ENCODE results near the gene BBS1.

BBS1 gene

DNA sequence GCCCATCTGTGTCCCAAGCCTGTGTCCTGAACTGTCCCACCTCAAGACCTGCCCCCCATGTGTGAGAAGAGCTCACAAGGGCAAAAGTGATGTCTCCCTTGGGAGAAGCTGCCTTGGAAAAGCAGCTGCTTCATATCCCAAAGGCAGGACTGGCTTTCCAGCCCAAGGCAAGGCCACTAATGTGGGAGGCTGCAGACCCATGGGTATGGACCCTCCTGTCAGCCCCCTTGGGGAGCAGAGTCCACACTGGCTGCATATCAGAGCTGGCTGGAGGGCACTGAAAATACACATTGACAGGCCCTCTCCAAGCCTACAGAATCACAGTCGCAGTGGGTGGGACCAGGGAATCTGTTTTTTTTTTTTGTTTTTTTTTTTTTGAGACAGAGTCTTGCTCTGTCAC is 41.0 kb upstream of the BBS1 start:
- Histone ChIP-seq H3K4me3 (ENCODE audit: low read length) (no peak overlapping the region), H3F3A (ENCODE audit: control insufficient read depth, insufficient read depth) (no peaks in the 10 kb centered on the region), H3K79me2 (ENCODE audit: control insufficient read depth, low read length) (no peaks in the 10 kb centered on the region), H3K9me3 (ENCODE audit: control insufficient read depth, insufficient read depth, low read length) (no peaks in the 10 kb centered on the region), H3K27ac (ENCODE audit: low read depth, low read length) (no peak overlapping the region), H3K4me1 (ENCODE audit: control insufficient read depth, low read length) (peaks cover 16% of the 10 kb centered on the region), H4K20me1 (ENCODE audit: control insufficient read depth, insufficient read depth, low read depth, low read length) (no peaks in the 10 kb centered on the region), H3K27me3 (ENCODE audit: control insufficient read depth, low read length) (peaks cover 9% of the 10 kb centered on the region), H3K36me3 (ENCODE audit: control insufficient read depth, low read length) (peaks cover 3% of the 10 kb centered on the region; the same call in 1 of the 2 replicates), H3K4me2 (ENCODE audit: low read length) (no peak overlapping the region), H3K9me2 (replicated peaks; ENCODE audit: control insufficient read depth, low read length) (no peaks in the 10 kb centered on the region)
- TF ChIP-seq, protein P1, sequence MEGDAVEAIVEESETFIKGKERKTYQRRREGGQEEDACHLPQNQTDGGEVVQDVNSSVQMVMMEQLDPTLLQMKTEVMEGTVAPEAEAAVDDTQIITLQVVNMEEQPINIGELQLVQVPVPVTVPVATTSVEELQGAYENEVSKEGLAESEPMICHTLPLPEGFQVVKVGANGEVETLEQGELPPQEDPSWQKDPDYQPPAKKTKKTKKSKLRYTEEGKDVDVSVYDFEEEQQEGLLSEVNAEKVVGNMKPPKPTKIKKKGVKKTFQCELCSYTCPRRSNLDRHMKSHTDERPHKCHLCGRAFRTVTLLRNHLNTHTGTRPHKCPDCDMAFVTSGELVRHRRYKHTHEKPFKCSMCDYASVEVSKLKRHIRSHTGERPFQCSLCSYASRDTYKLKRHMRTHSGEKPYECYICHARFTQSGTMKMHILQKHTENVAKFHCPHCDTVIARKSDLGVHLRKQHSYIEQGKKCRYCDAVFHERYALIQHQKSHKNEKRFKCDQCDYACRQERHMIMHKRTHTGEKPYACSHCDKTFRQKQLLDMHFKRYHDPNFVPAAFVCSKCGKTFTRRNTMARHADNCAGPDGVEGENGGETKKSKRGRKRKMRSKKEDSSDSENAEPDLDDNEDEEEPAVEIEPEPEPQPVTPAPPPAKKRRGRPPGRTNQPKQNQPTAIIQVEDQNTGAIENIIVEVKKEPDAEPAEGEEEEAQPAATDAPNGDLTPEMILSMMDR (IDR thresholded peaks at IDR 0.05; ENCODE audit: low read depth, low read length, poor library complexity, severe bottlenecking), result no peak
- no peak for TF ChIP-seq EZH2phosphoT487 (IDR thresholded peaks at IDR 0.05; ENCODE audit: borderline replicate concordance, low read length)

DNA sequence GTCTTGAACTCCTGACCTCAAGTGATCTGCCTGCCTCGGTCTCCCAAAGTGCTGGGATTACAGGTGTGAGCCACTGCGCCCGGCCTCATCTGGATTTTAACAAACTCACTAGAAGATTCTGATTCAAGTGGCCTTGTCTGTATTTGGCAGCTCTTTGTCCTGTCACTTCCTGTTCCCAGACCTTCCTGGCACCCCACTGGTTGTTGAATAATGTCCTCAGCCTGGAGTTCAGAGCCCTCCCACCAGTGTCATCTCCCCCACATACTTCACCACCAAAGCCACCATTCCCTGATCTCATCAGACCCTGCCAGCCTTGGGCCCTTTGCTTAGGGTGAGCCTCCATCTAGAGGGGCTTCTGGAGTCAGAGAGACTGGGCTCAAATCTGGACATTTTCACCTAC is 40.4 kb upstream of the BBS1 start:
- no peaks in the 10 kb centered on the region for H3K9me2 ChIP-seq (replicated peaks; ENCODE audit: control insufficient read depth, low read length)
- H4K20me1 ChIP-seq (ENCODE audit: control insufficient read depth, insufficient read depth, low read depth, low read length), result no peaks in the 10 kb centered on the region
- H3K27me3 ChIP-seq (ENCODE audit: control insufficient read depth, low read length), result peaks cover 8% of the 10 kb centered on the region
- H3K4me3 ChIP-seq (ENCODE audit: low read length), result no peak overlapping the region
- no peak overlapping the region for H3K27ac ChIP-seq (ENCODE audit: low read depth, low read length)
- TF ChIP-seq, protein P1 (IDR thresholded peaks at IDR 0.05; ENCODE audit: low read depth, low read length, poor library complexity, severe bottlenecking), result no peak
- TF ChIP-seq EZH2phosphoT487 (IDR thresholded peaks at IDR 0.05; ENCODE audit: borderline replicate concordance, low read length), result no peak
- H3K9me3 ChIP-seq (ENCODE audit: control insufficient read depth, insufficient read depth, low read length), result no peaks in the 10 kb centered on the region
- H3K4me2 ChIP-seq (ENCODE audit: low read length), result no peak overlapping the region
- H3K79me2 ChIP-seq (ENCODE audit: control insufficient read depth, low read length), result no peaks in the 10 kb centered on the region
- peaks cover 16% of the 10 kb centered on the region for H3K4me1 ChIP-seq (ENCODE audit: control insufficient read depth, low read length)
- peaks cover 3% of the 10 kb centered on the region; the same call in 1 of the 2 replicates for H3K36me3 ChIP-seq (ENCODE audit: control insufficient read depth, low read length)
- H3F3A ChIP-seq (ENCODE audit: control insufficient read depth, insufficient read depth), result no peaks in the 10 kb centered on the region

DNA sequence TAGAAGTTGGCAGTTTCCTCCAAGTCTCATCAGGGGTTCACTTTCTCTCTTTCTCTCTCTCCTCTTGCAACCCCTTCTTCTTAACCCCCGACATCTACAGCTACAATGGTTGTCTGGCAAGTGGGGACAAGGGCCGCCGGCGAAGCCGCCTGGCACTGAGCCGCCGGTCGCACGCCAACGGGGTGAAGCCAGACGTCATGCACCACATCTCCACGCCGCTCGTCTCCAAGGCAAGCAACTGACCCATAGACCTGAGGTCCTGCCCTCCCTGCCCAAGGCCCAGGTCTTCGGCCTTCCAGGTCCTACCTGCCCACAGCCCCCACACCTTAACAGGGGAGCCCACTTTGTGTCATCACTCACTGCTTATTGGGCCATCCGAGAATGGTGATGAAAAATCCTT is 39.3 kb upstream of the BBS1 start:
- H3F3A ChIP-seq (ENCODE audit: control insufficient read depth, insufficient read depth), result no peaks in the 10 kb centered on the region
- H3K27me3 ChIP-seq (ENCODE audit: control insufficient read depth, low read length), result no peaks in the 10 kb centered on the region
- no peak overlapping the region for H3K4me3 ChIP-seq (ENCODE audit: low read length)
- TF ChIP-seq EZH2phosphoT487 (IDR thresholded peaks at IDR 0.05; ENCODE audit: borderline replicate concordance, low read length), result no peak
- TF ChIP-seq, protein P1 (IDR thresholded peaks at IDR 0.05; ENCODE audit: low read depth, low read length, poor library complexity, severe bottlenecking), result no peak
- H3K79me2 ChIP-seq (ENCODE audit: control insufficient read depth, low read length), result no peaks in the 10 kb centered on the region
- peaks cover 11% of the 10 kb centered on the region for H3K4me1 ChIP-seq (ENCODE audit: control insufficient read depth, low read length)
- no peaks in the 10 kb centered on the region for H4K20me1 ChIP-seq (ENCODE audit: control insufficient read depth, insufficient read depth, low read depth, low read length)
- no peak overlapping the region for H3K27ac ChIP-seq (ENCODE audit: low read depth, low read length)
- no peaks in the 10 kb centered on the region for H3K9me3 ChIP-seq (ENCODE audit: control insufficient read depth, insufficient read depth, low read length)
- peaks cover 3% of the 10 kb centered on the region; the same call in 1 of the 2 replicates for H3K36me3 ChIP-seq (ENCODE audit: control insufficient read depth, low read length)
- no peak overlapping the region for H3K4me2 ChIP-seq (ENCODE audit: low read length)
- no peaks in the 10 kb centered on the region for H3K9me2 ChIP-seq (replicated peaks; ENCODE audit: control insufficient read depth, low read length)
